ENCODE data around the gene MAP6. TPM values are rescaled to one million over a fixed set of nuclear protein-coding genes. Genes with fewer than 3 reads are reported as not detected.
"Not testable (repeated sequence)": the region's sequence is repeated elsewhere in the genome, so short reads cannot be mapped to it uniquely, and the experiment has no call there.

Gene MAP6
- total and polyA plus RNA-seq, 5 donors = 3.8 to 8.9 (median 6.3) TPM

GRCh38 chr11:75591371-75591770 is 77.5 kb downstream of the MAP6 start:
- WGBS = 86% methylated on average over 8 of the region's 8 CpGs
- DNase-seq = no peak
- intact Hi-C loops (cut with DNase I) = no loop called here
- Histone ChIP-seq H3K9me3 (ENCODE audit: control insufficient read depth, low read length) (no peaks in the 10 kb centered on the region), H3K27me3 (ENCODE audit: control insufficient read depth, insufficient read depth) (no peaks in the 10 kb centered on the region), H3K4me1 (ENCODE audit: control insufficient read depth, insufficient read depth, low read length) (no peaks in the 10 kb centered on the region), H3K27ac (ENCODE audit: low read length) (no peak overlapping the region), H3K4me3 (ENCODE audit: low read length) (no peak overlapping the region)
- no peak for ATAC-seq

DNA sequence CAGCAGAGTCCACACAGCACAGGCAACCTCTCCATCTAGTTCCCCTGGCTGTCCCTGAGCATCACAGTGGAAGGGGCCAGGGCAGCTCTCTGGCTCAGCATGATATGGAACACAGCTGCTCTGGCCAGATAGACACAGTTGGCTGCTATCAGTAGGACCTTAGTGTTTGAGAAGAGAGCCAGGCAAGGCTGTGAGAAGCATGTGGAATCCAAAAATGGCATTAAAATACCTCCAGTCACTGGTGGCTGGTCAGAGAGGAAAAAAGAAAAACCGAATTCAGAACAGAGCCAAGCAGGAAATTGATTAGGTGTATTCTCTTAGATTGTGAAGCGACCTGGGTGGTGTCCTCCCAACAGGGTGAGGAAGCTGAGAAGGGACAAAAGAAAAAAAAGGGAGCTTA is 78.9 kb downstream of the MAP6 start:
- Histone ChIP-seq H3K27me3 (ENCODE audit: control insufficient read depth, insufficient read depth) (no peaks in the 10 kb centered on the region), H3K27ac (ENCODE audit: low read length) (no peak overlapping the region), H3K4me1 (ENCODE audit: control insufficient read depth, insufficient read depth, low read length) (no peaks in the 10 kb centered on the region), H3K4me3 (ENCODE audit: low read length) (no peak overlapping the region), H3K9me3 (ENCODE audit: control insufficient read depth, low read length) (no peaks in the 10 kb centered on the region)
- ATAC-seq = peak; percentile 66 to 83
- 34% methylated on average over 2 of the region's 2 CpGs for WGBS
- intact Hi-C loops (cut with DNase I) = no loop called here
- peak in 1 of 3 donors; percentile 76 for DNase-seq

DNA sequence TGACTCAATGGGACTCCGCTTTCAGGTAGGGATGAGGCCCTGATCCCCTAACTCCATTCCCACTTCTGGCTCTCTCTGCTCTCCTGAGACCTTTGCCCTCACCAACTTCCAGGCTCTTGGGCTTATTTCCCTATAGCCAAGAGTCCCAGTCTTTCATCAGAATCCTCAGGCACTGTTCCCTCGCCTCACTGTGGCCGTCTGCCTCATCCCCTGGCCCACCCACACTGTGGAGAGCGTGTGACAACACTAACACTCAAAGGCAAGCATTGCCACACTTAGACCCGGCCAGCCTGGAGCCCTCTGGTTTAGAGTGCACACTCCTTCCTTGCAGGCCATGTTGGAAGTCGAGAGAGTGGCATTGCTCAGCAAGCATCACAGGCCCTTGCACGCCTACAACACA is 79.8 kb downstream of the MAP6 start:
- H3K27me3 ChIP-seq (ENCODE audit: control insufficient read depth, insufficient read depth) = no peaks in the 10 kb centered on the region
- peaks cover 3% of the 10 kb centered on the region for H3K4me1 ChIP-seq (ENCODE audit: control insufficient read depth, insufficient read depth, low read length)
- no peak overlapping the region for H3K4me3 ChIP-seq (ENCODE audit: low read length)
- H3K27ac ChIP-seq (ENCODE audit: low read length) = no peak overlapping the region
- intact Hi-C loops (cut with DNase I) = no loop called here
- ATAC-seq (no peak), DNase-seq (no peak)
- H3K9me3 ChIP-seq (ENCODE audit: control insufficient read depth, low read length) = no peaks in the 10 kb centered on the region
- 82% methylated on average over 7 of the region's 7 CpGs for WGBS

- peaks cover 3% of the 10 kb centered on the region for H3K4me1 ChIP-seq (ENCODE audit: control insufficient read depth, insufficient read depth, low read length)
- no peak overlapping the region for H3K4me3 ChIP-seq (ENCODE audit: low read length)
- intact Hi-C loops (cut with DNase I) = no loop called here
- DNase-seq (no peak), ATAC-seq (no peak)
- H3K9me3 ChIP-seq (ENCODE audit: control insufficient read depth, low read length) = no peaks in the 10 kb centered on the region
- 92% methylated on average over 6 of the region's 6 CpGs for WGBS
- H3K27ac ChIP-seq (ENCODE audit: low read length) = no peak overlapping the region
- H3K27me3 ChIP-seq (ENCODE audit: control insufficient read depth, insufficient read depth) = no peaks in the 10 kb centered on the region
Measured at GRCh38 chr11:75588051-75588481, 80.8 kb downstream of the MAP6 start.

DNA sequence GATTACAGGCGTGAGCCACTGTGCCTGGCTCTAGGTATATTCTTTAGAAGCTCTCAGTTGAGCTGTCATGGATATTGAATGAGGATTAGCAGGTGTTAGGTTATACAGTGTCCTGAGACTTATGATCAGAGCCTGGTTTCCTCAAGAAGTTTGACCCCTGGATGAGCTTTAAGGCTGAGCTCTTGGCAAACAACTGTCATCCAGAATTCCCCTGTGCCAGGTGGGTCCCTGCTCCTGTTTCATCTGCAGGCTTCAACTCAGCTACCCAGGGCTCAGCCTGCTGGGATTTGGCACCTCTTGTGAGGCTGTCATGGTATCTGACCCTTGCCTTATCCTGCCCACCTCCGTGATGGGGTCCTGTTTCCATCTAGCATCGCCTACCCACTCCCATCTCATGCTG is 82.4 kb downstream of the MAP6 start:
- WGBS = 93% methylated on average over 3 of the region's 3 CpGs
- DNase-seq = no peak
- ATAC-seq = no peak

GRCh38 chr11:75585293-75585670 is 83.6 kb downstream of the MAP6 start:
- intact Hi-C loops (cut with DNase I) = no loop called here
- ATAC-seq (no peak), DNase-seq (peak in 1 of 3 donors; percentile 60)
- 67% methylated on average over 8 of the region's 8 CpGs for WGBS
- Histone ChIP-seq H3K27me3 (ENCODE audit: control insufficient read depth, insufficient read depth) (no peaks in the 10 kb centered on the region), H3K4me1 (ENCODE audit: control insufficient read depth, insufficient read depth, low read length) (peaks cover 3% of the 10 kb centered on the region), H3K9me3 (ENCODE audit: control insufficient read depth, low read length) (no peaks in the 10 kb centered on the region), H3K4me3 (ENCODE audit: low read length) (no peak overlapping the region), H3K27ac (ENCODE audit: low read length) (no peak overlapping the region)

More for the DNA sequence above, 82.4 kb downstream of the MAP6 start:
- H3K4me3 ChIP-seq (ENCODE audit: low read length) = no peak overlapping the region
- no peaks in the 10 kb centered on the region for H3K27me3 ChIP-seq (ENCODE audit: control insufficient read depth, insufficient read depth)
- H3K9me3 ChIP-seq (ENCODE audit: control insufficient read depth, low read length) = no peaks in the 10 kb centered on the region
- H3K27ac ChIP-seq (ENCODE audit: low read length) = no peak overlapping the region
- H3K4me1 ChIP-seq (ENCODE audit: control insufficient read depth, insufficient read depth, low read length) = peaks cover 3% of the 10 kb centered on the region
- intact Hi-C loops (cut with DNase I) = no loop called here

- H3K4me1 ChIP-seq (ENCODE audit: control insufficient read depth, insufficient read depth, low read length); ATAC-seq; H3K9me3 ChIP-seq (ENCODE audit: control insufficient read depth, low read length); H3K4me3 ChIP-seq (ENCODE audit: low read length); H3K27me3 ChIP-seq (ENCODE audit: control insufficient read depth, insufficient read depth): not testable (repeated sequence)
- WGBS = 74% methylated on average over 12 of the region's 12 CpGs
- DNase-seq = peak in 1 of 3 donors; percentile 50
- intact Hi-C loops (cut with DNase I) = loop anchor here in 2 of 4 donors (5.0 kb wide), 2 partner anchors 37 to 83 kb away; partner anchors contain the start of gene MAP6 (in 1 of the 2)
- peak overlapping the region; percentile 94 for H3K27ac ChIP-seq (ENCODE audit: low read length)
Measured at GRCh38 chr11:75584659-75585292, 84.1 kb downstream of the MAP6 start.

GRCh38 chr11:75583718-75584658 is 84.8 kb downstream of the MAP6 start:
- ATAC-seq (peak; percentile 83 to 85), DNase-seq (peak; percentile 87 to 94 (median 93))
- 12% methylated on average over 42 of the region's 42 CpGs for WGBS
- Histone ChIP-seq H3K27me3 (ENCODE audit: control insufficient read depth, insufficient read depth) (no peaks in the 10 kb centered on the region), H3K27ac (ENCODE audit: low read length) (peak overlapping the region; percentile 94), H3K4me1 (ENCODE audit: control insufficient read depth, insufficient read depth, low read length) (peaks cover 3% of the 10 kb centered on the region), H3K9me3 (ENCODE audit: control insufficient read depth, low read length) (no peaks in the 10 kb centered on the region), H3K4me3 (ENCODE audit: low read length) (peak overlapping the region; percentile 70)
- intact Hi-C loops (cut with DNase I) = loop anchor here in 2 of 4 donors (5.0 kb wide), 2 partner anchors 37 to 83 kb away; partner anchors contain the start of gene MAP6 (in 1 of the 2)

DNA sequence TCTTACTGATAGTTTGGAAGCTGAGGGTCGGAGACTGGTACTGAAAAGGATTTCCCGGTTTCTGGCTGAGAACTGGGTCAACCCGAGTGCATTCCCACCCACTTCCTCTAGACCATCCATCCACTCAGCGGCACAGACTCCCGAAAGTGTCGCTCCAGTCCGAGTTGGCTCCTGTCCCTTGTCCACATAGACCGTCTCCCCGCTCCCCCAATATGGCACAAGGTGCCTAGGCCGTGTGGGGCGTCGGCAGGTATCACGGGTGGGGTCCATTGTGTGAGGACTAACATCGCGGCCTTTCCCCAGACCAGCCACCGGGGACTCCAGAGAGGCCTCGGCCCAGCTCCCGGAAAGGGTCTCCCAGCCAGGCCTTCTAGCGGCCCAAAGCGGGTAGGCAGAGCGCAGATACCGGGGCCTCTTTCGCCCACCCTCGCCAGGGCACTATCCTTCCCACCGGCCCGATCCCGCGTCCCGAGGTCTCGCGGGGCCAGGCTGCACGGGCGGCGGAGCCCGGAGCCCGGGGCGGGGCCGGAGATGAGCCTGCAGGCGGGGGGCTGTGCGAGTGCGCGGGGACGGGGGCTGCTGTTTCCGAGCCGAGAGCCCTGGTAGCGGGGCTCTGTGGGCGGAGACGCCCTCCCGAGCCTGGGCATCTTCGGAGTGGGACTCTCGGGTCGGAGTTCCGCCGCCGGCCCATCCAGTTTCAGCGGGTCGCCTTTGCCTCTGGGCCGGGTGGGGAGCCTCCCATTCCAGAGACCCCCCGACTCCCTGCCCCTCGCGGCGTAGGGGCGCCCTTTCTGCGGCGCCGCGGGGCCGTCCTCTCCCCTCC is 85.7 kb downstream of the MAP6 start:
- WGBS = under 1% methylated on average over 68 of the region's 68 CpGs
- intact Hi-C loops (cut with DNase I) = loop anchor here in 2 of 4 donors (5.0 kb wide), 2 partner anchors 36 to 84 kb away; partner anchors contain the start of gene MAP6 (in 1 of the 2)
- H3K4me1 ChIP-seq (ENCODE audit: control insufficient read depth, insufficient read depth, low read length) = peaks cover 3% of the 10 kb centered on the region

GRCh38 chr11:75582506-75582894 is 86.3 kb downstream of the MAP6 start:
- Histone ChIP-seq H3K9me3 (ENCODE audit: control insufficient read depth, low read length) (no peaks in the 10 kb centered on the region), H3K4me3 (ENCODE audit: low read length) (no peak overlapping the region), H3K27me3 (ENCODE audit: control insufficient read depth, insufficient read depth) (no peaks in the 10 kb centered on the region), H3K27ac (ENCODE audit: low read length) (peak overlapping the region; percentile 94), H3K4me1 (ENCODE audit: control insufficient read depth, insufficient read depth, low read length) (peaks cover 3% of the 10 kb centered on the region)
- DNase-seq (no peak), ATAC-seq (peak in 1 of 2 donors; percentile 3)
- intact Hi-C loops (cut with DNase I) = loop anchor here in 2 of 4 donors (5.0 kb wide), 2 partner anchors 35 to 85 kb away; partner anchors contain the start of gene MAP6 (in 1 of the 2)
- 33% methylated on average over 4 of the region's 4 CpGs for WGBS

More for the DNA sequence above, 85.7 kb downstream of the MAP6 start:
- Histone ChIP-seq H3K4me3 (ENCODE audit: low read length) (peak overlapping the region; percentile 70), H3K9me3 (ENCODE audit: control insufficient read depth, low read length) (no peaks in the 10 kb centered on the region), H3K27me3 (ENCODE audit: control insufficient read depth, insufficient read depth) (no peaks in the 10 kb centered on the region), H3K27ac (ENCODE audit: low read length) (peak overlapping the region; percentile 94)
- DNase-seq (peak; percentile 76 to 89 (median 88)), ATAC-seq (peak; percentile 73 to 91)
